ENCODE data around the gene SETD6.
A peak's percentile ranks its signal among the peaks of the same experiment; 100 is the strongest.

SETD6 gene

GRCh38 chr16:58499092-58499511 is 16.2 kb upstream of the SETD6 start:
- no peak for TF ChIP-seq CTCF (IDR thresholded peaks at IDR 0.05; ENCODE audit: low read depth, low read length)
- H3K4me3 ChIP-seq (replicated peaks in 1 of 2; ENCODE audit: low read depth in 2 of 2, low read length in 2 of 2) = no peak overlapping the region
- no peak for DNase-seq (ENCODE audit: low read depth in 2 of 2)

- H3K4me3 ChIP-seq (replicated peaks in 1 of 2; ENCODE audit: low read depth in 2 of 2, low read length in 2 of 2) = peak within 1 kb of the TSS; percentile 56 to 59
Observed at GRCh38 chr16:58499615-58500351, 15.5 kb upstream of the SETD6 start, which contains the start of gene NDRG4. TSS of gene NDRG4 (plus strand) at chr16:58500143. CDS start at chr16:58500249, 106 bp downstream.

GRCh38 chr16:58500430-58501241 is 14.7 kb upstream of the SETD6 start:
- DNase-seq (ENCODE audit: low read depth in 2 of 2) = no peak
- no peak for TF ChIP-seq CTCF (IDR thresholded peaks at IDR 0.05; ENCODE audit: low read depth, low read length)
- peak overlapping the region; percentile 56 to 59 for H3K4me3 ChIP-seq (replicated peaks in 1 of 2; ENCODE audit: low read depth in 2 of 2, low read length in 2 of 2)

More at GRCh38 chr16:58499615-58500351, 15.5 kb upstream of the SETD6 start, which contains the start of gene NDRG4:
- no peak for TF ChIP-seq CTCF (IDR thresholded peaks at IDR 0.05; ENCODE audit: low read depth, low read length)
- DNase-seq (ENCODE audit: low read depth in 2 of 2) = peak; percentile 87 to 91

GRCh38 chr16:58501242-58502131 is 13.8 kb upstream of the SETD6 start:
- H3K4me3 ChIP-seq (replicated peaks in 1 of 2; ENCODE audit: low read depth in 2 of 2, low read length in 2 of 2) = peak overlapping the region; percentile 56 to 59
- DNase-seq (ENCODE audit: low read depth in 2 of 2) = no peak
- TF ChIP-seq CTCF (IDR thresholded peaks at IDR 0.05; ENCODE audit: low read depth, low read length) = no peak

GRCh38 chr16:58502217-58502921 is 12.9 kb upstream of the SETD6 start:
- DNase-seq (ENCODE audit: low read depth in 2 of 2) = no peak
- no peak for TF ChIP-seq CTCF (IDR thresholded peaks at IDR 0.05; ENCODE audit: low read depth, low read length)
- no peak overlapping the region for H3K4me3 ChIP-seq (replicated peaks in 1 of 2; ENCODE audit: low read depth in 2 of 2, low read length in 2 of 2)
